Right atrium auricular region (tissue), 2 donors: ENCODE measurements around the gene SRGAP3. TPM values are rescaled to one million over a fixed set of nuclear protein-coding genes. Genes with fewer than 3 reads are reported as not detected.
"Not testable (repeated sequence)": the region's sequence is repeated elsewhere in the genome, so short reads cannot be mapped to it uniquely, and the experiment has no call there.

Source experiments
- DNase-seq: peaks from one replicate; pipeline ENCODE4 v3.0.0-alpha.2; 2019; ENCODE audit warnings: low spot score
- H3K27ac ChIP-seq, 2 donors: fragments of 200-600 bp; sonication (generic); 1 replicate in 1 of 2; 2 replicates in 1 of 2; pipeline ENCODE4 v1.5.1; 2016 to 2019
- H3K27me3 ChIP-seq, 2 donors: fragments of 200-600 bp; sonication (generic); one replicate each; pipeline versions ENCODE4 v1.5.1 to v1.6.0; 2017 to 2019
- H3K36me3 ChIP-seq: fragments of 200-600 bp; sonication (generic); one replicate; pipeline ENCODE4 v1.5.1; 2016
- H3K4me1 ChIP-seq, 2 donors: fragments of 200-600 bp; sonication (generic); one replicate each; pipeline versions ENCODE4 v1.5.1 to v1.6.0; 2017 to 2019
- H3K4me3 ChIP-seq, 2 donors: fragments of 200-600 bp; sonication (generic); 1 replicate in 1 of 2; 2 replicates in 1 of 2; pipeline ENCODE4 v1.5.1; 2017 to 2019; ENCODE audit warnings: mild to moderate bottlenecking in 1 of 2, moderate library complexity in 1 of 2
- H3K9me3 ChIP-seq, 2 donors: fragments of 200-600 bp; sonication (generic); one replicate each; pipeline ENCODE4 v1.5.1; 2019
- total RNA-seq, 2 donors: library from RNA; depleted of rRNA; stranded (reverse); fragments of >200 nt; gene quantifications; one replicate each; pipeline ENCODE4 v1.1.0, GENCODE V29; 2016
- TF ChIP-seq, protein P1 (sequence below), 2 donors: fragments of 200-600 bp; sonication (generic); IDR thresholded peaks; one replicate each; pipeline ENCODE4 v1.5.1; 2019; ENCODE audit warnings: antibody characterized with exemption in 2 of 2

SRGAP3 gene
- total RNA-seq, 2 donors from 2014 or later = 4.0 to 5.0 TPM

GRCh38 chr3:9292516-9292915, 43.1 kb upstream of the SRGAP3 start:
- Histone ChIP-seq H3K27me3 (no peaks in the 10 kb centered on the region), H3K27ac (no peak overlapping the region), H3K36me3 (no peaks in the 10 kb centered on the region), H3K4me1 (no peaks in the 10 kb centered on the region), H3K4me3 (no peak overlapping the region), H3K9me3 (no peaks in the 10 kb centered on the region)
- TF ChIP-seq, protein P1, sequence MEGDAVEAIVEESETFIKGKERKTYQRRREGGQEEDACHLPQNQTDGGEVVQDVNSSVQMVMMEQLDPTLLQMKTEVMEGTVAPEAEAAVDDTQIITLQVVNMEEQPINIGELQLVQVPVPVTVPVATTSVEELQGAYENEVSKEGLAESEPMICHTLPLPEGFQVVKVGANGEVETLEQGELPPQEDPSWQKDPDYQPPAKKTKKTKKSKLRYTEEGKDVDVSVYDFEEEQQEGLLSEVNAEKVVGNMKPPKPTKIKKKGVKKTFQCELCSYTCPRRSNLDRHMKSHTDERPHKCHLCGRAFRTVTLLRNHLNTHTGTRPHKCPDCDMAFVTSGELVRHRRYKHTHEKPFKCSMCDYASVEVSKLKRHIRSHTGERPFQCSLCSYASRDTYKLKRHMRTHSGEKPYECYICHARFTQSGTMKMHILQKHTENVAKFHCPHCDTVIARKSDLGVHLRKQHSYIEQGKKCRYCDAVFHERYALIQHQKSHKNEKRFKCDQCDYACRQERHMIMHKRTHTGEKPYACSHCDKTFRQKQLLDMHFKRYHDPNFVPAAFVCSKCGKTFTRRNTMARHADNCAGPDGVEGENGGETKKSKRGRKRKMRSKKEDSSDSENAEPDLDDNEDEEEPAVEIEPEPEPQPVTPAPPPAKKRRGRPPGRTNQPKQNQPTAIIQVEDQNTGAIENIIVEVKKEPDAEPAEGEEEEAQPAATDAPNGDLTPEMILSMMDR (IDR thresholded peaks at IDR 0.05) = no peak
- DNase-seq = no peak

DNA sequence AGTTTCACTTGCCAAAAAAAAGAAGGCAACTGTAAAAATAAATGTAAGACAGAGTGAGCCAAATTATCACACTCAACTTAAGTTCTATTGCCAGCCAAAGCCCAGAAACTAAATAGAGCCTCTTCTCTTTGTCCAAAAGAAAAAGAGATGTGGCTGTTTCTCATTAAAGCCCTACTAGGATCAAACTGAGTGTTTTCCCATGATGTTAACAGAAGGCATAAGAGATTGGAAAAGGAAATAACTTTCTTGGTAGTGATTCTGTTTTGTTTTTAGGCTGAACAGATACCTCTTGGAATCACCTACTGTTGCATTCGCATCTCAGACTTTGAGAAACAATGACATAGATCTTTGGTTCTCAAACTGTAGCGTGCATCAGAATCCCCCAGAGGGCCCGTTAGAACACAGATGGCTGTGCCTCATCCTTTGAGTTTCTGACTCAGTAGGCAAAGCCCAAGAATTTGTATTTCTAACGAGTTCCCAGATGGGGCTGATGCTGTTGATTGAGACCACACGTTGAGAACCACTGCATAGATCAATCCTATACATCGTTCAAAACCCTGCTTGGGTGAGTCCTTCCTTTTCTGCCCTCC, 42.5 kb upstream of the SRGAP3 start:
- H3K9me3 ChIP-seq = no peaks in the 10 kb centered on the region
- H3K4me3 ChIP-seq = no peak overlapping the region
- no peaks in the 10 kb centered on the region for H3K4me1 ChIP-seq
- no peaks in the 10 kb centered on the region for H3K36me3 ChIP-seq
- H3K27me3 ChIP-seq = no peaks in the 10 kb centered on the region
- DNase-seq = no peak
- H3K27ac ChIP-seq = no peak overlapping the region
- TF ChIP-seq, protein P1 (IDR thresholded peaks at IDR 0.05) = no peak

DNA sequence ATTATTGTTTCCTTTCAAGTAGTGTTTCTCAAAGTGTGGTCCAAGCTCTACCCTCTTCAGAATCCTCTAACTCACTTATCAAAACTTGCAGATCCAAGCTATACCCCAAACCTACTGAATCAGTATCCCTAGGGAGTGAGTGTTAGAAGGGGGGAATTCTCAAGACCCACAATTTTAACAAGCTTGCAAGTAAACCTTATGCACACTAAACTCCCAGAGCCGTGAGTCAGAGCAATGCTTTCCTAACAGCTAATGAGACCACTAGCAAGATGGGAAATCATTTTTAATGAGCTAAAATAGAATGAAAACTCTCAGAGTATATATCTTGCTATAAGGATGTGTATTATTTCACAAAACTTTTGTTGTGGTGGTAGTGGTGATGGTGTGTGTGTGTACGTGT, 41.1 kb upstream of the SRGAP3 start:
- Histone ChIP-seq H3K36me3 (no peaks in the 10 kb centered on the region), H3K27ac (no peak overlapping the region), H3K27me3 (no peaks in the 10 kb centered on the region), H3K4me3 (no peak overlapping the region), H3K9me3 (no peaks in the 10 kb centered on the region), H3K4me1 (no peaks in the 10 kb centered on the region)
- no peak for DNase-seq
- TF ChIP-seq, protein P1 (IDR thresholded peaks at IDR 0.05) = no peak

- not testable (repeated sequence) for H3K27ac ChIP-seq, H3K4me1 ChIP-seq, H3K9me3 ChIP-seq, H3K4me3 ChIP-seq, H3K27me3 ChIP-seq, H3K36me3 ChIP-seq, DNase-seq
Measured at GRCh38 chr3:9281533-9281932, 32.1 kb upstream of the SRGAP3 start.

- TF ChIP-seq, protein P1 (IDR thresholded peaks at IDR 0.05) = no peak
- DNase-seq = no peak
- Histone ChIP-seq H3K27ac (no peak overlapping the region), H3K27me3 (no peaks in the 10 kb centered on the region), H3K9me3 (no peaks in the 10 kb centered on the region), H3K4me1 (no peaks in the 10 kb centered on the region), H3K4me3 (no peak overlapping the region), H3K36me3 (no peaks in the 10 kb centered on the region)
Measured at GRCh38 chr3:9280451-9281219, 31.2 kb upstream of the SRGAP3 start.

- Histone ChIP-seq H3K4me1 (no peaks in the 10 kb centered on the region), H3K9me3 (no peaks in the 10 kb centered on the region)
- TF ChIP-seq, protein P1 (IDR thresholded peaks at IDR 0.05) = no peak
Measured at GRCh38 chr3:9279966-9280365, 30.5 kb upstream of the SRGAP3 start.

More at GRCh38 chr3:9279966-9280365, 30.5 kb upstream of the SRGAP3 start:
- no peak overlapping the region for H3K4me3 ChIP-seq
- H3K36me3 ChIP-seq = no peaks in the 10 kb centered on the region
- no peaks in the 10 kb centered on the region for H3K27me3 ChIP-seq
- no peak overlapping the region for H3K27ac ChIP-seq
- DNase-seq = no peak
